ENCODE results near the gene LRRC59.

- TF ChIP-seq, protein P1, sequence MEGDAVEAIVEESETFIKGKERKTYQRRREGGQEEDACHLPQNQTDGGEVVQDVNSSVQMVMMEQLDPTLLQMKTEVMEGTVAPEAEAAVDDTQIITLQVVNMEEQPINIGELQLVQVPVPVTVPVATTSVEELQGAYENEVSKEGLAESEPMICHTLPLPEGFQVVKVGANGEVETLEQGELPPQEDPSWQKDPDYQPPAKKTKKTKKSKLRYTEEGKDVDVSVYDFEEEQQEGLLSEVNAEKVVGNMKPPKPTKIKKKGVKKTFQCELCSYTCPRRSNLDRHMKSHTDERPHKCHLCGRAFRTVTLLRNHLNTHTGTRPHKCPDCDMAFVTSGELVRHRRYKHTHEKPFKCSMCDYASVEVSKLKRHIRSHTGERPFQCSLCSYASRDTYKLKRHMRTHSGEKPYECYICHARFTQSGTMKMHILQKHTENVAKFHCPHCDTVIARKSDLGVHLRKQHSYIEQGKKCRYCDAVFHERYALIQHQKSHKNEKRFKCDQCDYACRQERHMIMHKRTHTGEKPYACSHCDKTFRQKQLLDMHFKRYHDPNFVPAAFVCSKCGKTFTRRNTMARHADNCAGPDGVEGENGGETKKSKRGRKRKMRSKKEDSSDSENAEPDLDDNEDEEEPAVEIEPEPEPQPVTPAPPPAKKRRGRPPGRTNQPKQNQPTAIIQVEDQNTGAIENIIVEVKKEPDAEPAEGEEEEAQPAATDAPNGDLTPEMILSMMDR (IDR thresholded peaks at IDR 0.05): no peak
- TF ChIP-seq EP300 (IDR thresholded peaks at IDR 0.05) (no peak), POLR2A (IDR thresholded peaks at IDR 0.05; ENCODE audit: low read depth) (no peak)
Observed at GRCh38 chr17:50348522-50349242, 48.6 kb downstream of the LRRC59 start.
